OCI-LY3 (cell line): ENCODE results near the gene PARP2.

Experiments used
- H2AFZ ChIP-seq: fragments of 200-600, 300-600 bp; shearing (Covaris generic); 2 replicates; pipeline ENCODE4 v1.6.0; 2014; ENCODE audit warnings: antibody characterized with exemption, low read depth, low read length
- H3K27ac ChIP-seq: fragments of 200-600, 300-600 bp; sonication (generic); 2 replicates; pipeline ENCODE4 v1.5.1; 2014; ENCODE audit warnings: mild to moderate bottlenecking, low read length, moderate library complexity, mixed read lengths
- H3K27me3 ChIP-seq: fragments of 200-600, 300-600 bp; sonication (generic); 2 replicates; pipeline ENCODE4 v1.6.1; 2014; ENCODE audit warnings: low read depth, low read length, mixed read lengths
- H3K36me3 ChIP-seq: fragments of 200-600, 300-600 bp; sonication (generic); replicated peaks from 2 replicates; pipeline ENCODE3; 2014; ENCODE audit warnings: low read depth, low read length, mixed read lengths
- H3K4me1 ChIP-seq: fragments of 300-600, 200-600 bp; sonication (generic); 2 replicates; pipeline ENCODE4 v1.6.1; 2014; ENCODE audit warnings: low read length, mixed read lengths
- H3K4me2 ChIP-seq: fragments of 200-600, 300-600 bp; sonication (generic); 2 replicates; pipeline ENCODE4 v1.6.1; 2014; ENCODE audit warnings: low read length, mixed read lengths
- H3K4me3 ChIP-seq: fragments of 300-600, 200-600 bp; sonication (generic); 2 replicates; pipeline ENCODE4 v1.5.1; 2014; ENCODE audit warnings: antibody characterized with exemption, mild to moderate bottlenecking, low read length, moderate library complexity
- H3K79me2 ChIP-seq: fragments of 300-600, 200-600 bp; shearing (Covaris generic); 2 replicates; pipeline ENCODE4 v1.6.1; 2014; ENCODE audit warnings: mild to moderate bottlenecking, low read length, mixed read lengths
- H3K9ac ChIP-seq: fragments of 300-600, 200-600 bp; shearing (Covaris generic); 2 replicates; pipeline ENCODE4 v1.6.0; 2014; ENCODE audit warnings: mild to moderate bottlenecking, low read length, moderate library complexity
- H3K9me3 ChIP-seq: fragments of 200-600, 300-600 bp; shearing (Covaris generic); 2 replicates; pipeline ENCODE4 v1.6.1; 2014; ENCODE audit warnings: low read length, mixed read lengths; ENCODE audit not compliant: insufficient read depth
- H4K20me1 ChIP-seq: fragments of 200-600, 300-600 bp; sonication (generic); 2 replicates; pipeline ENCODE4 v1.6.1; 2016; ENCODE audit warnings: low read length, mixed read lengths; ENCODE audit not compliant: insufficient read depth
- CTCF ChIP-seq: fragments of 200-600, 300-600 bp; sonication (generic); IDR thresholded peaks from 2 replicates; pipeline ENCODE4 v1.5.1; 2014; ENCODE audit warnings: antibody characterized with exemption, low read length, low read depth
- EZH2phosphoT487 ChIP-seq: fragments of 200-600 bp; shearing (Covaris generic); IDR thresholded peaks from 2 replicates; pipeline ENCODE4 v1.6.1; 2018; ENCODE audit warnings: antibody characterized with exemption, mixed run types, low read depth

PARP2 gene

GRCh38 chr14:20331053-20331613, 12.3 kb upstream of the PARP2 start:
- H3K27ac ChIP-seq = no peak overlapping the region
- H4K20me1 ChIP-seq = no peaks in the 10 kb centered on the region
- H3K79me2 ChIP-seq = peaks cover 57% of the 10 kb centered on the region
- H3K4me3 ChIP-seq = peak overlapping the region; percentile 22; the same call in 1 of the 2 replicates
- no peaks in the 10 kb centered on the region for H3K9me3 ChIP-seq
- peak overlapping the region; percentile 38 for H3K4me2 ChIP-seq
- peaks cover 9% of the 10 kb centered on the region for H3K36me3 ChIP-seq
- H2AFZ ChIP-seq = no peak overlapping the region
- TF ChIP-seq EZH2phosphoT487 (no peak), CTCF (no peak)
- peak overlapping the region; percentile 19; the same call in 1 of the 2 replicates for H3K9ac ChIP-seq
- no peaks in the 10 kb centered on the region for H3K27me3 ChIP-seq
- peaks cover 24% of the 10 kb centered on the region for H3K4me1 ChIP-seq

- H3K9ac ChIP-seq = peak overlapping the region; percentile 91
- peaks cover 20% of the 10 kb centered on the region for H3K4me1 ChIP-seq
- H3K4me2 ChIP-seq = peak overlapping the region; percentile 84
- H3K27ac ChIP-seq = peak overlapping the region; percentile 57
- H3K27me3 ChIP-seq = no peaks in the 10 kb centered on the region
- peaks cover 2% of the 10 kb centered on the region for H3K36me3 ChIP-seq
- H3K9me3 ChIP-seq = no peaks in the 10 kb centered on the region
- H2AFZ ChIP-seq = no peak overlapping the region
- H4K20me1 ChIP-seq = no peaks in the 10 kb centered on the region
- peaks cover 47% of the 10 kb centered on the region for H3K79me2 ChIP-seq
- TF ChIP-seq EZH2phosphoT487 (no peak), CTCF (no peak)
- peak overlapping the region; percentile 91 for H3K4me3 ChIP-seq
Measured at GRCh38 chr14:20332431-20332787, 11.0 kb upstream of the PARP2 start.

GRCh38 chr14:20332788-20333493, 10.5 kb upstream of the PARP2 start, which contains the start of gene CCNB1IP1:
CCNB1IP1 (minus strand) TSS chr14:20333279; CDS start chr14:20316523, 16,756 bp downstream.
- no peaks in the 10 kb centered on the region for H3K27me3 ChIP-seq
- peaks cover 2% of the 10 kb centered on the region for H3K36me3 ChIP-seq
- H3K9ac ChIP-seq = peak within 1 kb of the TSS; percentile 91
- H3K27ac ChIP-seq = peak within 1 kb of the TSS; percentile 57
- H3K4me2 ChIP-seq = peak within 1 kb of the TSS; percentile 84
- no peaks in the 10 kb centered on the region for H4K20me1 ChIP-seq
- H3K9me3 ChIP-seq = no peaks in the 10 kb centered on the region
- peaks cover 47% of the 10 kb centered on the region for H3K79me2 ChIP-seq
- H2AFZ ChIP-seq = peak within 1 kb of the TSS; percentile 81
- H3K4me3 ChIP-seq = peak within 1 kb of the TSS; percentile 91
- peaks cover 15% of the 10 kb centered on the region for H3K4me1 ChIP-seq
- TF ChIP-seq EZH2phosphoT487 (no peak), CTCF (no peak)

GRCh38 chr14:20333494-20333841, 10.0 kb upstream of the PARP2 start:
- peaks cover 2% of the 10 kb centered on the region for H3K36me3 ChIP-seq
- H3K27ac ChIP-seq = peak overlapping the region; percentile 47
- peak overlapping the region; percentile 61 for H3K9ac ChIP-seq
- H3K4me1 ChIP-seq = peaks cover 15% of the 10 kb centered on the region
- H4K20me1 ChIP-seq = no peaks in the 10 kb centered on the region
- H3K4me3 ChIP-seq = peak overlapping the region; percentile 91
- no peaks in the 10 kb centered on the region for H3K9me3 ChIP-seq
- peak overlapping the region; percentile 81 for H2AFZ ChIP-seq
- TF ChIP-seq CTCF = no peak
- H3K27me3 ChIP-seq = no peaks in the 10 kb centered on the region
- peaks cover 47% of the 10 kb centered on the region for H3K79me2 ChIP-seq
- H3K4me2 ChIP-seq = peak overlapping the region; percentile 77
